ENCODE data around the gene LPAR5.
A peak's percentile ranks its signal among the peaks of the same experiment; 100 is the strongest.

Gene LPAR5

GRCh38 chr12:6635856-6636531 is at the start of gene LPAR5:
TSS of gene LPAR5 (minus strand) at chr12:6635959. CDS start at chr12:6621248, 14,711 bp downstream.
- in situ Hi-C loops (cut with HindIII; ENCODE audit: low sequenced_read_pairs) = loop anchor here (10.0 kb wide), 1 partner anchor 159 kb away; no protein-coding TSS in a partner anchor
- DNase-seq (ENCODE audit: low read depth) = no peak
- no peak for TF ChIP-seq CTCF (IDR thresholded peaks at IDR 0.05; ENCODE audit: low read depth, low read length, missing control alignments)
- no peak within 1 kb of the TSS for H3K4me3 ChIP-seq (ENCODE audit: low read depth, low read length)

GRCh38 chr12:6684609-6685008 is 48.9 kb upstream of the LPAR5 start:
- DNase-seq (ENCODE audit: low read depth) = no peak
- in situ Hi-C loops (cut with HindIII; ENCODE audit: low sequenced_read_pairs) = no loop called here
- peak; percentile 45 for TF ChIP-seq CTCF (IDR thresholded peaks at IDR 0.05; ENCODE audit: low read depth, low read length, missing control alignments)
- H3K4me3 ChIP-seq (ENCODE audit: low read depth, low read length) = no peak overlapping the region

DNA sequence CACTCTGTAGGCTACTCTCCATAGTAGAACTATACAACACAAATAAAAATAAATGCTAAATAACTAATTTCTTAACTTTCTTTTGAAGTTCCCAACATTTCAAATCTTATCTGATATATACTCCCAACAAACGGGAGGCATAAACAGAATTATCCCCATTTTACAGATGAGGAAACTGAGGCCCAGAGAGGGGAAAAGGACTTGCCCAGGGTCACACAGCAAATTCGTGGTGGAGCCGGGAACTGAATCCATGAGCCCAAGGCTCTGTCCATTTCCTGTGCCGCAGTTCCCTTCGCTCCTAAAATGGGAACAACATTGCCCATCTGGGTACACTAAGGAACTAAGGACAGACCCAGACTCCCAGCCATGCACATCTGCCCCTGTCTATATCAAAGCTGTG is 41.2 kb upstream of the LPAR5 start:
- in situ Hi-C loops (cut with HindIII; ENCODE audit: low sequenced_read_pairs) = no loop called here
- no peak for DNase-seq (ENCODE audit: low read depth)
- H3K4me3 ChIP-seq (ENCODE audit: low read depth, low read length) = no peak overlapping the region
- no peak for TF ChIP-seq CTCF (IDR thresholded peaks at IDR 0.05; ENCODE audit: low read depth, low read length, missing control alignments)

GRCh38 chr12:6672143-6672542 is 36.4 kb upstream of the LPAR5 start:
- in situ Hi-C loops (cut with HindIII; ENCODE audit: low sequenced_read_pairs) = no loop called here
- TF ChIP-seq CTCF (IDR thresholded peaks at IDR 0.05; ENCODE audit: low read depth, low read length, missing control alignments) = no peak
- no peak for DNase-seq (ENCODE audit: low read depth)
- H3K4me3 ChIP-seq (ENCODE audit: low read depth, low read length) = no peak overlapping the region

GRCh38 chr12:6667559-6668210 is 31.9 kb upstream of the LPAR5 start:
- no peak for DNase-seq (ENCODE audit: low read depth)
- in situ Hi-C loops (cut with HindIII; ENCODE audit: low sequenced_read_pairs) = loop anchor here (5.0 kb wide), 1 partner anchor 65 kb away; no protein-coding TSS in a partner anchor
- TF ChIP-seq CTCF (IDR thresholded peaks at IDR 0.05; ENCODE audit: low read depth, low read length, missing control alignments) = peak; percentile 11
- no peak overlapping the region for H3K4me3 ChIP-seq (ENCODE audit: low read depth, low read length)

DNA sequence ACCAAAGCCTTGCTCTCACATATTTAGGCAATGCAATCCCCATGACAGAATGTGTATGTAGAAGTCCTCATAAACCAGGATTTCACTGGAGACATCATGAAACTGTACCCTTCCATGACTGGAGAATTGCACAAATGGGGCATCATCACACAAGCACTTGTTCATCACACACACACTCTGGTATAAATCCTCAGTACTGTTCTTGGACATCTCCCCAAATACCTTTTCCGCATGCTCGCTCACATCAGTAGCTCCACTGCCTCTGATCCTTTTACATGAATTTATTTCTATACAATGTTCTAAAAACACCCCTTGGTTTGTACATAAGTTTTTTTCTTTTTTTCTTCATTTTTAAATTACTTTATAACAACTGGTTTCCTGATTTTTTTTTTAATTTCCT is 30.5 kb upstream of the LPAR5 start:
- in situ Hi-C loops (cut with HindIII; ENCODE audit: low sequenced_read_pairs) = loop anchor here (5.0 kb wide), 1 partner anchor 66 kb away; no protein-coding TSS in a partner anchor
- peak; percentile 44 for DNase-seq (ENCODE audit: low read depth)
- H3K4me3 ChIP-seq (ENCODE audit: low read depth, low read length) = no peak overlapping the region
- no peak for TF ChIP-seq CTCF (IDR thresholded peaks at IDR 0.05; ENCODE audit: low read depth, low read length, missing control alignments)
